ENCODE data around the gene CALML5.
A peak's percentile ranks its signal among the peaks of the same experiment; 100 is the strongest.

The CALML5 gene

GRCh38 chr10:5462841-5463293 is 36.5 kb downstream of the CALML5 start:
- TF ChIP-seq PATZ1 (tag by site-specific recombination; IDR thresholded peaks at IDR 0.05) = 0 out of 2 replicates have a peak, but pooled peaks have one; percentile 15
- no peak for TF ChIP-seq GLIS2 (tag by site-specific recombination; IDR thresholded peaks at IDR 0.05)

GRCh38 chr10:5461914-5462840 is 37.2 kb downstream of the CALML5 start:
- H3K9me3 ChIP-seq (ENCODE audit: control insufficient read depth, insufficient read depth, low read depth, low read length) = no peaks in the 10 kb centered on the region
- CTCF ChIA-PET = interaction anchor here (0.9 to 2.6 kb wide), 3 partner anchors 161 to 169 kb away, joined by 3 to 7 read pairs (median 5); no protein-coding TSS in a partner anchor
- H3K4me1 ChIP-seq (ENCODE audit: control insufficient read depth, insufficient read depth, low read length) = no peaks in the 10 kb centered on the region
- no peak overlapping the region for H3K27ac ChIP-seq (ENCODE audit: extremely low read depth, low read depth, low read length)
- no peak overlapping the region for H3K4me3 ChIP-seq (ENCODE audit: low read depth, low read length)
- POLR2A ChIA-PET = interaction anchor here (1.9 kb wide), 1 partner anchor 16 kb away, joined by 5 read pairs; no protein-coding TSS in a partner anchor
- peaks cover 16 to 45% of the 10 kb centered on the region in 2 experiments for H3K36me3 ChIP-seq (ENCODE audit: control insufficient read depth in 2 of 2, insufficient read depth in 1 of 2, low read length in 2 of 2)
- TF ChIP-seq ZNF488 (tag by site-specific recombination; IDR thresholded peaks at IDR 0.05) = no peak
- TF ChIP-seq PATZ1 (tag by site-specific recombination; IDR thresholded peaks at IDR 0.05) = no peak
- TF ChIP-seq ZNF558 (tag by site-specific recombination; IDR thresholded peaks at IDR 0.05) = no peak
- TF ChIP-seq ZBTB44 (tag by site-specific recombination; IDR thresholded peaks at IDR 0.05) = no peak
- no peak for TF ChIP-seq ZNF510 (tag by site-specific recombination; IDR thresholded peaks at IDR 0.05; ENCODE audit: insufficient replicate concordance)
- no peak for TF ChIP-seq ZIC2 (tag by site-specific recombination; IDR thresholded peaks at IDR 0.05)
- no peak for TF ChIP-seq MZF1 (tag by site-specific recombination; IDR thresholded peaks at IDR 0.05; ENCODE audit: borderline replicate concordance)
- no peak for TF ChIP-seq ZFP3 (tag by site-specific recombination; IDR thresholded peaks at IDR 0.05; ENCODE audit: low read depth)
- TF ChIP-seq IKZF3 (tag by site-specific recombination; IDR thresholded peaks at IDR 0.05) = no peak
- no peak for TF ChIP-seq SCRT1 (tag by site-specific recombination; IDR thresholded peaks at IDR 0.05; ENCODE audit: borderline replicate concordance)
- no peak for TF ChIP-seq PRDM1 (tag by site-specific recombination; IDR thresholded peaks at IDR 0.05)
- TF ChIP-seq ZNF416 (tag by site-specific recombination; IDR thresholded peaks at IDR 0.05) = no peak

More at GRCh38 chr10:5462841-5463293, 36.5 kb downstream of the CALML5 start:
- ChIA-PET CTCF (interaction anchor here (0.9 to 2.6 kb wide), 4 partner anchors 19 to 168 kb away, joined by 3 to 7 read pairs (median 3); no protein-coding TSS in a partner anchor), POLR2A (interaction anchor here (0.5 to 1.9 kb wide), 2 partner anchors 17 to 56 kb away, joined by 3 to 5 read pairs; no protein-coding TSS in a partner anchor)
- no peaks in the 10 kb centered on the region for H3K4me1 ChIP-seq (ENCODE audit: control insufficient read depth, insufficient read depth, low read length)
- H3K36me3 ChIP-seq (ENCODE audit: control insufficient read depth in 2 of 2, insufficient read depth in 1 of 2, low read length in 2 of 2) = peaks cover 13 to 39% of the 10 kb centered on the region in 2 experiments
- H3K9me3 ChIP-seq (ENCODE audit: control insufficient read depth, insufficient read depth, low read depth, low read length) = no peaks in the 10 kb centered on the region
- H3K27ac ChIP-seq (ENCODE audit: extremely low read depth, low read depth, low read length) = no peak overlapping the region
- no peak overlapping the region for H3K4me3 ChIP-seq (ENCODE audit: low read depth, low read length)
